HL-60 (cell line): ENCODE results near the gene COL5A3.

ENCODE experiments used
- GABPA ChIP-seq: IDR thresholded peaks from 2 replicates; pipeline ENCODE4 v1.6.1; 2012; ENCODE audit warnings: low read depth
- POLR2AphosphoS5 ChIP-seq: IDR thresholded peaks from 2 replicates; pipeline ENCODE4 v1.6.1; 2012; ENCODE audit warnings: low read depth
- SPI1 ChIP-seq: IDR thresholded peaks from 2 replicates; pipeline ENCODE4 v1.6.1; 2012; ENCODE audit warnings: low read depth, mild to moderate bottlenecking, borderline replicate concordance
- TF ChIP-seq, protein P1 (sequence below): IDR thresholded peaks from one replicate; pipeline ENCODE4 v1.5.1; 2011; ENCODE audit warnings: low read length, control low read depth, inconsistent platforms; ENCODE audit not compliant: insufficient read depth
- TF ChIP-seq, protein P2 (sequence below): IDR thresholded peaks from 2 replicates; pipeline ENCODE4 v1.6.1; 2012; ENCODE audit warnings: low read depth; ENCODE audit not compliant: insufficient replicate concordance

DNA sequence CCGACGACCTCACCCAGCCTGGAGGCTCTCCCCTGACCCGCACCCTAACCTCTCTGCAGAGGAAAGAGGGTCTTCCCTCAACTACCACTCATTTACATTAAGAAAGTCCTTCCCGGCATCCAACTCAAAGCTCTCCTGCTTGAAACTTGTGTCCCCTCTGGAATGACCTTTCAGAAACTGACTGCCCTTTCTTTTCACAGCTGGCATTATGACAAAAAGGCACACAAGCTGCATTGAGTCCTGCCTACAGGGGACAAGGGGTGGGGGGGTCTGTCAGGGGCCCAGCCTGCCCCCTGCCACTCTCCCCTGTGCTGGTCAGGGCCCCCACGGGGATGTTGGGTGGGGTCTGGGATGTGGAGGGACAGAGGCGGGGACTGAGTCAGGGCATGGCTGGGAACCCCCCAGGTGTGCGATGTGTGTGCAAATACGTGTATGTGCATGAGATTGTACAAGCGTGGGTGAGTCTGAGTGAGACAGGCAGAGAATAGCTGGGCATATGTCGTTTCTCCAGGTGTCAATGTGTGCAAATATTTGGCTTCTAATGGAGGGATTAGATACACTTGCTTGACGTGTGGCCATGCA lies 2.0 kb downstream of the COL5A3 start:
- TF ChIP-seq, protein P1, sequence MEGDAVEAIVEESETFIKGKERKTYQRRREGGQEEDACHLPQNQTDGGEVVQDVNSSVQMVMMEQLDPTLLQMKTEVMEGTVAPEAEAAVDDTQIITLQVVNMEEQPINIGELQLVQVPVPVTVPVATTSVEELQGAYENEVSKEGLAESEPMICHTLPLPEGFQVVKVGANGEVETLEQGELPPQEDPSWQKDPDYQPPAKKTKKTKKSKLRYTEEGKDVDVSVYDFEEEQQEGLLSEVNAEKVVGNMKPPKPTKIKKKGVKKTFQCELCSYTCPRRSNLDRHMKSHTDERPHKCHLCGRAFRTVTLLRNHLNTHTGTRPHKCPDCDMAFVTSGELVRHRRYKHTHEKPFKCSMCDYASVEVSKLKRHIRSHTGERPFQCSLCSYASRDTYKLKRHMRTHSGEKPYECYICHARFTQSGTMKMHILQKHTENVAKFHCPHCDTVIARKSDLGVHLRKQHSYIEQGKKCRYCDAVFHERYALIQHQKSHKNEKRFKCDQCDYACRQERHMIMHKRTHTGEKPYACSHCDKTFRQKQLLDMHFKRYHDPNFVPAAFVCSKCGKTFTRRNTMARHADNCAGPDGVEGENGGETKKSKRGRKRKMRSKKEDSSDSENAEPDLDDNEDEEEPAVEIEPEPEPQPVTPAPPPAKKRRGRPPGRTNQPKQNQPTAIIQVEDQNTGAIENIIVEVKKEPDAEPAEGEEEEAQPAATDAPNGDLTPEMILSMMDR = no peak
- TF ChIP-seq POLR2AphosphoS5 (no peak), GABPA (no peak), SPI1 (no peak)
- TF ChIP-seq, protein P2, sequence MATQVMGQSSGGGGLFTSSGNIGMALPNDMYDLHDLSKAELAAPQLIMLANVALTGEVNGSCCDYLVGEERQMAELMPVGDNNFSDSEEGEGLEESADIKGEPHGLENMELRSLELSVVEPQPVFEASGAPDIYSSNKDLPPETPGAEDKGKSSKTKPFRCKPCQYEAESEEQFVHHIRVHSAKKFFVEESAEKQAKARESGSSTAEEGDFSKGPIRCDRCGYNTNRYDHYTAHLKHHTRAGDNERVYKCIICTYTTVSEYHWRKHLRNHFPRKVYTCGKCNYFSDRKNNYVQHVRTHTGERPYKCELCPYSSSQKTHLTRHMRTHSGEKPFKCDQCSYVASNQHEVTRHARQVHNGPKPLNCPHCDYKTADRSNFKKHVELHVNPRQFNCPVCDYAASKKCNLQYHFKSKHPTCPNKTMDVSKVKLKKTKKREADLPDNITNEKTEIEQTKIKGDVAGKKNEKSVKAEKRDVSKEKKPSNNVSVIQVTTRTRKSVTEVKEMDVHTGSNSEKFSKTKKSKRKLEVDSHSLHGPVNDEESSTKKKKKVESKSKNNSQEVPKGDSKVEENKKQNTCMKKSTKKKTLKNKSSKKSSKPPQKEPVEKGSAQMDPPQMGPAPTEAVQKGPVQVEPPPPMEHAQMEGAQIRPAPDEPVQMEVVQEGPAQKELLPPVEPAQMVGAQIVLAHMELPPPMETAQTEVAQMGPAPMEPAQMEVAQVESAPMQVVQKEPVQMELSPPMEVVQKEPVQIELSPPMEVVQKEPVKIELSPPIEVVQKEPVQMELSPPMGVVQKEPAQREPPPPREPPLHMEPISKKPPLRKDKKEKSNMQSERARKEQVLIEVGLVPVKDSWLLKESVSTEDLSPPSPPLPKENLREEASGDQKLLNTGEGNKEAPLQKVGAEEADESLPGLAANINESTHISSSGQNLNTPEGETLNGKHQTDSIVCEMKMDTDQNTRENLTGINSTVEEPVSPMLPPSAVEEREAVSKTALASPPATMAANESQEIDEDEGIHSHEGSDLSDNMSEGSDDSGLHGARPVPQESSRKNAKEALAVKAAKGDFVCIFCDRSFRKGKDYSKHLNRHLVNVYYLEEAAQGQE = no peak
